Left ventricle myocardium inferior (tissue), 1 donor: ENCODE data around the gene YPEL5. TPM values are rescaled to one million over a fixed set of nuclear protein-coding genes. Genes with fewer than 3 reads are reported as not detected.

ENCODE experiments used
- DNase-seq: peaks from one replicate; pipeline ENCODE4 v3.0.0-alpha.2; 2020
- H3K27ac ChIP-seq: fragments of 200-600 bp; replicated peaks from 2 replicates; pipeline ENCODE4 v1.8.0; 2021
- H3K27me3 ChIP-seq: fragments of 200-600 bp; 2 replicates; pipeline ENCODE4 v1.8.0; 2021; ENCODE audit warnings: low read depth
- H3K36me3 ChIP-seq: fragments of 200-600 bp; 2 replicates; pipeline ENCODE4 v1.8.0; 2021
- H3K4me1 ChIP-seq: fragments of 200-600 bp; 2 replicates; pipeline ENCODE4 v1.8.0; 2021
- H3K4me3 ChIP-seq: fragments of 200-600 bp; 2 replicates; pipeline ENCODE4 v1.8.0; 2021; ENCODE audit warnings: mild to moderate bottlenecking, moderate library complexity
- H3K9me3 ChIP-seq: fragments of 200-600 bp; replicated peaks from 2 replicates; pipeline ENCODE4 v1.8.0; 2021
- CTCF ChIP-seq: fragments of 200-600 bp; IDR thresholded peaks from 2 replicates; pipeline ENCODE4 v1.8.0; 2021; ENCODE audit warnings: antibody characterized with exemption, mild to moderate bottlenecking, borderline replicate concordance
- intact Hi-C: fragments of 100-400 bp; cut with micrococcal nuclease; formaldehyde crosslinking; loops from one replicate; pipeline ENCODE4 v1.11.0; 2022
- total RNA-seq: library from RNA; stranded (reverse); fragmentation: NEBNext Ultra II Directional; extraction: Animal tissue kit (Norgen Biotek cat#: 25700); gene quantifications from one replicate; pipeline ENCODE4 v1.2.1, GENCODE V29; 2021
- donor health status: DM: no; HTN: yes; CAD: no; lungs with severe emphysema.

Gene YPEL5
- total RNA-seq, 1 donor from 2014 or later = 63.6 TPM

GRCh38 chr2:30155202-30155601 lies 8.4 kb downstream of the YPEL5 start:
- Histone ChIP-seq H3K9me3 (no peaks in the 10 kb centered on the region), H3K4me3 (no peak overlapping the region), H3K27ac (no peak overlapping the region), H3K36me3 (peaks cover 71% of the 10 kb centered on the region), H3K27me3 (no peaks in the 10 kb centered on the region), H3K4me1 (peaks cover 70% of the 10 kb centered on the region)
- no peak for TF ChIP-seq CTCF
- intact Hi-C loops = no loop called here
- no peak for DNase-seq

DNA sequence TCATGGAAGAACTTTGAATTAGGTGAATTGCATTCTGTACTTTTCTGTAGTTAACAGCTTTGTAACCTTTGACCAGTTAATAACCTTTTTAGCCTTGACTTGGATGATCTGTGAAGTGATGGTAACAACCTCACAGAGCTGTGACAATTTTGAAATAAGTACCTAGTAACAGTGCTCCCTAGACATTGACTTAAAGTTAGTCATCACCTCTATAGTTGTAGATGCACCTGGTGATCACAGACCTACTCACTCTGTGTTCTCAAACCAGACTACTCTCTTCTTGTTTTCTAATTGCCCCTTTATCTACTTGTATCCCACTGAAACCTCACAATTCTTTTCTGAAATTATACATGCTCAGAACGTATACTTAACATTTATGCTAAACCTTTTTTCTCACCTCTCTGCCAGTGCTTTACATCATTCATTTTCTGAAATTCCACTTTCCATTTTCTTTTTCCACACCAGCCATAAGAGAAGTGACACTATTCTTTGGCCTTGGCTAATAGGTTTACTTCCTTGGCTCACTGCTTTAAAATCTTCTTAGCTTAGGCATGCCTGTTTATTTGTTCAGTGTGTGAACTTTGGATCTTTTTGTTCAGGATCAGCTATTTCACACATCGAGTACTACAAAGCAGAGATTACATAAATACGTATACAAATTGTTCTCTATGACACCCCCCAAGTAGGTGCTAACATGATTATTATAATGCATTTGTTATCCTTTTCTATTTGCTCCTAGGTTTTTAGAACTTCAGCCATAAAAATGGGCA lies 9.3 kb downstream of the YPEL5 start:
- Histone ChIP-seq H3K27ac (no peak overlapping the region), H3K4me3 (no peak overlapping the region), H3K4me1 (peaks cover 69% of the 10 kb centered on the region), H3K27me3 (no peaks in the 10 kb centered on the region), H3K36me3 (peaks cover 78% of the 10 kb centered on the region), H3K9me3 (no peaks in the 10 kb centered on the region)
- DNase-seq = no peak
- intact Hi-C loops = no loop called here
- no peak for TF ChIP-seq CTCF

DNA sequence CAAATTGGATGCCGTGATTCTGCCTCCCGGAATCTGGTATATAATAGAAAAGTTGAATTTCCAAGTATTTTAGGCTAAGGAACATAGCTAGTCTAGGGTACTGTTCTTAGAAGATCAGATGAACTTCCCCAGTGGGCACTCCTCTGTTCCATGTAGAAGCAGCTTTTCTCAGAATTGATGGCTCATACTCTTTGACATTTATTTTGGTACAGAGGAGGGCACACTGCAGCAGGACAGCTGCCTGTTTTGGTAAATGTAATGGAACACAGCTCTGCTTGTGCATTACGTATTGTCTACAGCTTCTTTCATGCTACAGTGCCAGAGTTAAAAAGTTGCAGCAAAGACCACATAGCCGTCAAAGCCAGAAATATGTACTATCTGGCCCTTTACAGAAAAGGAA lies 10.8 kb downstream of the YPEL5 start:
- TF ChIP-seq CTCF = no peak
- H3K36me3 ChIP-seq = peaks cover 76% of the 10 kb centered on the region
- H3K27me3 ChIP-seq = no peaks in the 10 kb centered on the region
- H3K27ac ChIP-seq = no peak overlapping the region
- H3K4me1 ChIP-seq = peaks cover 59% of the 10 kb centered on the region
- H3K9me3 ChIP-seq = no peaks in the 10 kb centered on the region
- DNase-seq = no peak
- H3K4me3 ChIP-seq = no peak overlapping the region
- intact Hi-C loops = no loop called here

DNA sequence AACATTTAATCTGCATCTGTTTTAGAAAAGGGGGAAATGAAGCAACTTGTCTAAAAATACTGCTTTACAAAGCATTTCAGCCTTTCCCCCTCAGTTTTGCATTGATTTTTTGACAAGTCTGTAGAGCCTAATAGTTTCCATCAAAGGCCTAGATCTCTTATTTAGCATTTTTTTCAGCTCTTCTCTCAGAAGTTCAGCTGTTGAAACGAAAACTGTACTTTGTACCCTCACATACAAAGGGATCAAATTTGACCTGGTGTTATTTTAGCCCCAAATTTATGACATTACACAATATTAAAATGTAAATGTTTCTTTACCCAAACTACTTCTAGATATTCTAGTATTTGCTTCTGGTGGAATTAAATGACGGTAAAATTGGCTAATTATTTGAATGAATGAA lies 13.0 kb downstream of the YPEL5 start:
- H3K4me1 ChIP-seq = peaks cover 41% of the 10 kb centered on the region
- H3K4me3 ChIP-seq = no peak overlapping the region
- H3K9me3 ChIP-seq = no peaks in the 10 kb centered on the region
- H3K27me3 ChIP-seq = no peaks in the 10 kb centered on the region
- no peak for TF ChIP-seq CTCF
- H3K27ac ChIP-seq = no peak overlapping the region
- intact Hi-C loops = no loop called here
- DNase-seq = no peak
- H3K36me3 ChIP-seq = peaks cover 57% of the 10 kb centered on the region

DNA sequence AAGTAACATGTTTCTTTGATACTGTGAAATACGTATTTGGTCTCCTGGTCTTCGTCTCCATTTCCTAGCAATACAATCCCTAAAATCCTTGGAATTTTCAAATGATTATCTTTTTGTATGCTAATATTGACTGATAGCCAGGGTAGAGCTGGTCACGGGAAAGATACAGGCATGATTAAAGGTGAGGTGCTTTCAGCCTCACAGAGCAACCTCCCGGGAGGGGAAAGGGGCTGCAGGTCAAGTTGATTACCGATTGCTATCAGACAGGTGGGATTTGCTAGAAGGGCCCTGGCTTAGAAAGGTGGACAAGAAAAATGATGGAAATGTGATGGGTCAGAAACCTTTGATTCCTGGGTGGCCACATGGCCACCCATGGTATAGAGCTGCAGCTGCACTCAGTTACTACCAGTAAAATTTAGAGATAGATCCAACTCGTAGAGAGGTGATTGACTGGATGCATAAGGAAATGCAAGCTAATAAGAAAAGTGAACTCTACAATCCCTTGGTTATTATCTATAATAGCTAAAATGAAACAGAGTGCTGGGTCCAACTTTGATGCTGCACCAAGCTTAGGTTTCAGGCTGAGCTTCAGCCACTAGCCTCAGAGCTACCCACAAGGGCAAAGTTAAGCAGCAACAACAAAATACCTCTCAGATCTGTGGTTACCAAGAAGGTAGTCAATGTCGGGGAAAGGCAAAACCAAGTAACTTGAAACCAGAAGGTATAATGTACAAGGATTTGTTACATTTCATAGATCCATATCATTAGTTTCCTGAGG lies 15.3 kb downstream of the YPEL5 start:
- no peak for DNase-seq
- Histone ChIP-seq H3K9me3 (no peaks in the 10 kb centered on the region), H3K27me3 (no peaks in the 10 kb centered on the region), H3K4me3 (no peak overlapping the region), H3K4me1 (peaks cover 34% of the 10 kb centered on the region), H3K27ac (no peak overlapping the region), H3K36me3 (peaks cover 41% of the 10 kb centered on the region)
- TF ChIP-seq CTCF = no peak
- intact Hi-C loops = no loop called here
